Liver (tissue), 3 donors: ENCODE results near the gene CENPC.

Source experiments
- FOXA2 ChIP-seq: IDR thresholded peaks from 2 replicates; pipeline ENCODE4 v1.6.1; 2016; ENCODE audit warnings: antibody characterized with exemption
- HNF4A ChIP-seq, 2 donors: conservative IDR thresholded peaks; 2 replicates each; pipeline ENCODE4 v1.6.1; 2016; ENCODE audit warnings: antibody characterized with exemption in 2 of 2, mild to moderate bottlenecking in 2 of 2
- JUND ChIP-seq, 2 donors: IDR thresholded peaks; 2 replicates each; pipeline ENCODE4 v1.6.1; 2016; ENCODE audit warnings: antibody characterized with exemption in 2 of 2
- RAD21 ChIP-seq, 2 donors: IDR thresholded peaks; 2 replicates each; pipeline ENCODE4 v1.6.1; 2016; ENCODE audit warnings: antibody characterized with exemption in 2 of 2, mild to moderate bottlenecking in 2 of 2
- RXRA ChIP-seq, 2 donors: IDR thresholded peaks; 2 replicates each; pipeline ENCODE4 v1.6.1; 2017 to 2018; ENCODE audit warnings: antibody characterized with exemption in 2 of 2, mild to moderate bottlenecking in 1 of 2
- SP1 ChIP-seq: IDR thresholded peaks from 2 replicates; pipeline ENCODE4 v1.6.1; 2018; ENCODE audit warnings: antibody characterized with exemption, mild to moderate bottlenecking
- TF ChIP-seq, protein P1 (sequence below): IDR thresholded peaks from 2 replicates; pipeline ENCODE4 v1.6.1; 2016; ENCODE audit warnings: antibody characterized with exemption, mild to moderate bottlenecking
- TF ChIP-seq, protein P2 (sequence below): fragments of 150-350 bp; IDR thresholded peaks from 2 replicates; pipeline ENCODE4 v1.5.1; 2017; ENCODE audit warnings: improper control_type of control experiment, low read depth, low read length; ENCODE audit not compliant: missing input control
- TF ChIP-seq, protein P3 (sequence below): IDR thresholded peaks from 2 replicates; pipeline ENCODE4 v1.6.1; 2016; ENCODE audit warnings: antibody characterized with exemption
- donor health status: healthy.
- donor health status: healthy.

DNA sequence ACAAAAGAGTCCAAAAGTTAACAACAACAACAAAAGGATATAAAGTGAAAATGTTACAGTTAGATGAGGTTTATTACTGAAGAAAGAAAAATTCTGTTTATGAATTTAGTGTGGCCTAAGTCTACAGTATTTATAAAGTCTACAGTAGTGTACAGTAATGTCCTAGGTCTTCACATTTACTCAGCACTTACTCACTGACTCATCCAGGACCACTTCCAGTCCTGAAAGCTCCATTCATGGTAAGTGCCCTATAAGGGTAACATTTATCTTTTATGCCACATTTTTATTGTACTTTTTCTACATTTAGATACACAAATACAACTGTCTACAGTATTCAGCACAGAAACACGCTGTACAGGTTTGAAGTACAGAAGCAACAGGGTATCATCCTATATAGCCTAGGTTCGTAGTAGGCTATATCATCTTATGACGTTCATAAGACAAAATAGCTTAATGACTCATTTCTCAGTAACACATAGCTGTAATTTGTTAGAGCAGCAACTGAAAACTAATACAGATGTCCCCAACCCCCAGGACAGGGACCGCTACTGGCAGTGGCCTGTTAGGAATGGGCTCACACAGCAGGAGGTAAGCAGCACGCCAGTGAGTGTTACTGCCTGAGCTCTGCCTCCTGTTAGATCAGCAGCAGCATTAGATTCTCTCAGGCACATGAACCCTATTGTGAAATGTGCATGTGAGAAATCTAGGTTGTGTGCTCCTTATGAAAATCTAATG is 61.3 kb downstream of the CENPC start:
- TF ChIP-seq, protein P1, sequence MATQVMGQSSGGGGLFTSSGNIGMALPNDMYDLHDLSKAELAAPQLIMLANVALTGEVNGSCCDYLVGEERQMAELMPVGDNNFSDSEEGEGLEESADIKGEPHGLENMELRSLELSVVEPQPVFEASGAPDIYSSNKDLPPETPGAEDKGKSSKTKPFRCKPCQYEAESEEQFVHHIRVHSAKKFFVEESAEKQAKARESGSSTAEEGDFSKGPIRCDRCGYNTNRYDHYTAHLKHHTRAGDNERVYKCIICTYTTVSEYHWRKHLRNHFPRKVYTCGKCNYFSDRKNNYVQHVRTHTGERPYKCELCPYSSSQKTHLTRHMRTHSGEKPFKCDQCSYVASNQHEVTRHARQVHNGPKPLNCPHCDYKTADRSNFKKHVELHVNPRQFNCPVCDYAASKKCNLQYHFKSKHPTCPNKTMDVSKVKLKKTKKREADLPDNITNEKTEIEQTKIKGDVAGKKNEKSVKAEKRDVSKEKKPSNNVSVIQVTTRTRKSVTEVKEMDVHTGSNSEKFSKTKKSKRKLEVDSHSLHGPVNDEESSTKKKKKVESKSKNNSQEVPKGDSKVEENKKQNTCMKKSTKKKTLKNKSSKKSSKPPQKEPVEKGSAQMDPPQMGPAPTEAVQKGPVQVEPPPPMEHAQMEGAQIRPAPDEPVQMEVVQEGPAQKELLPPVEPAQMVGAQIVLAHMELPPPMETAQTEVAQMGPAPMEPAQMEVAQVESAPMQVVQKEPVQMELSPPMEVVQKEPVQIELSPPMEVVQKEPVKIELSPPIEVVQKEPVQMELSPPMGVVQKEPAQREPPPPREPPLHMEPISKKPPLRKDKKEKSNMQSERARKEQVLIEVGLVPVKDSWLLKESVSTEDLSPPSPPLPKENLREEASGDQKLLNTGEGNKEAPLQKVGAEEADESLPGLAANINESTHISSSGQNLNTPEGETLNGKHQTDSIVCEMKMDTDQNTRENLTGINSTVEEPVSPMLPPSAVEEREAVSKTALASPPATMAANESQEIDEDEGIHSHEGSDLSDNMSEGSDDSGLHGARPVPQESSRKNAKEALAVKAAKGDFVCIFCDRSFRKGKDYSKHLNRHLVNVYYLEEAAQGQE = no peak
- TF ChIP-seq, protein P2, sequence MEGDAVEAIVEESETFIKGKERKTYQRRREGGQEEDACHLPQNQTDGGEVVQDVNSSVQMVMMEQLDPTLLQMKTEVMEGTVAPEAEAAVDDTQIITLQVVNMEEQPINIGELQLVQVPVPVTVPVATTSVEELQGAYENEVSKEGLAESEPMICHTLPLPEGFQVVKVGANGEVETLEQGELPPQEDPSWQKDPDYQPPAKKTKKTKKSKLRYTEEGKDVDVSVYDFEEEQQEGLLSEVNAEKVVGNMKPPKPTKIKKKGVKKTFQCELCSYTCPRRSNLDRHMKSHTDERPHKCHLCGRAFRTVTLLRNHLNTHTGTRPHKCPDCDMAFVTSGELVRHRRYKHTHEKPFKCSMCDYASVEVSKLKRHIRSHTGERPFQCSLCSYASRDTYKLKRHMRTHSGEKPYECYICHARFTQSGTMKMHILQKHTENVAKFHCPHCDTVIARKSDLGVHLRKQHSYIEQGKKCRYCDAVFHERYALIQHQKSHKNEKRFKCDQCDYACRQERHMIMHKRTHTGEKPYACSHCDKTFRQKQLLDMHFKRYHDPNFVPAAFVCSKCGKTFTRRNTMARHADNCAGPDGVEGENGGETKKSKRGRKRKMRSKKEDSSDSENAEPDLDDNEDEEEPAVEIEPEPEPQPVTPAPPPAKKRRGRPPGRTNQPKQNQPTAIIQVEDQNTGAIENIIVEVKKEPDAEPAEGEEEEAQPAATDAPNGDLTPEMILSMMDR = no peak
- no peak for TF ChIP-seq RXRA (IDR thresholded peaks at IDR 0.05)
- no peak for TF ChIP-seq SP1
- TF ChIP-seq HNF4A (conservative IDR thresholded peaks at IDR 0.05) = no peak
- TF ChIP-seq, protein P3, sequence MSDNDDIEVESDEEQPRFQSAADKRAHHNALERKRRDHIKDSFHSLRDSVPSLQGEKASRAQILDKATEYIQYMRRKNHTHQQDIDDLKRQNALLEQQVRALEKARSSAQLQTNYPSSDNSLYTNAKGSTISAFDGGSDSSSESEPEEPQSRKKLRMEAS = no peak
- TF ChIP-seq RAD21 (IDR thresholded peaks at IDR 0.05) = no peak
- no peak for TF ChIP-seq JUND (IDR thresholded peaks at IDR 0.05)
- TF ChIP-seq FOXA2 = no peak
